HepG2 (cell line): ENCODE measurements around the gene GJA10.

Experiments used
- CEBPB ChIP-seq: IDR thresholded peaks from 2 replicates; pipeline ENCODE4 v1.6.1; 2011; ENCODE audit warnings: low read depth, low read length, improper control_type of control experiment, borderline replicate concordance
- HDAC6 ChIP-seq: fragments of 200-600 bp; sonication (generic); IDR thresholded peaks from 2 replicates; pipeline ENCODE4 v1.7.0; 2017; ENCODE audit warnings: mild to moderate bottlenecking, antibody characterized with exemption, low read length, low read depth

DNA sequence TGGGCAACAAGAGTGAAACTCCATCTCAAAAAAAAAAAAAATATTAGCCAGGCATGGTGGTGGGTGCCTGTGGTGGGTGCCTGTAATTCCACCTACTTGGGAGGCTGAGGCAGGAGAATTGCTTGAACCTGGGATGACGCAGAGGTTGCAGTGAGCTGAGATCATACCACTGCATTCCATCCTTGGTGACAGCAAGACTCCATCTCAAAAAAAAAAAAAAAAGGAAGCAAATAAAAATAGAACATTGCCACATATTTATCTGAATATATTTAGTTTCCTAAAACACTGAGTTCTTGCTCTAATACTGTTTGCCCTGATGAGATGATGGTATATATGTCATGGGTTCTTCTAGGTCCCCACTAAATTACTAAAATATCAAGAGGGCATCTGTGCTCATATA, 36.2 kb upstream of the GJA10 start:
- TF ChIP-seq HDAC6 = no peak
- TF ChIP-seq CEBPB = no peak
